CD4-positive, CD25-positive, alpha-beta regulatory T cell (primary cell): Measurements from ENCODE around the gene CFAP97D1. TPM values are rescaled to one million over a fixed set of nuclear protein-coding genes. Genes with fewer than 3 reads are reported as not detected.

Source experiments
- ATAC-seq, 2 donors: fragments of 150-1000 bp; cut with Tn5 transposase; one replicate each; pipeline ENCODE4 v1.10.0; 2021; ENCODE audit warnings: low read depth in 2 of 2, moderate number of reproducible peaks in 2 of 2, moderate library complexity in 1 of 2
- DNase-seq, 3 donors: peaks; one replicate each; pipeline versions ENCODE4 v3.0.0 to v3.0.0-alpha.2; 2012 to 2022; ENCODE audit warnings: mixed read lengths in 1 of 3
- H3K27ac ChIP-seq: one replicate; pipeline ENCODE4 v1.7.0; 2013; ENCODE audit warnings: mild to moderate bottlenecking, low read length; ENCODE audit not compliant: insufficient read depth, poor library complexity, severe bottlenecking
- H3K27me3 ChIP-seq: one replicate; pipeline ENCODE4 v1.7.0; 2013; ENCODE audit warnings: low read length; ENCODE audit not compliant: control insufficient read depth, insufficient read depth
- H3K36me3 ChIP-seq: one replicate; pipeline ENCODE4 v1.7.0; 2013; ENCODE audit warnings: mild to moderate bottlenecking, low read length, moderate library complexity; ENCODE audit not compliant: control insufficient read depth, insufficient read depth
- H3K4me1 ChIP-seq: 2 replicates; pipeline ENCODE4 v1.7.0; 2013; ENCODE audit warnings: mild to moderate bottlenecking, low read length; ENCODE audit not compliant: insufficient read depth, control insufficient read depth, poor library complexity, severe bottlenecking
- H3K4me3 ChIP-seq: one replicate; pipeline ENCODE4 v1.7.0; 2013; ENCODE audit warnings: low read depth, mild to moderate bottlenecking, low read length, moderate library complexity
- H3K9me3 ChIP-seq, 2 experiments: 1 replicate in 1 of 2; 2 replicates in 1 of 2; pipeline ENCODE4 v1.7.0; 2013; ENCODE audit warnings: low read length in 2 of 2, mild to moderate bottlenecking in 1 of 2, moderate library complexity in 1 of 2; ENCODE audit not compliant: control insufficient read depth in 2 of 2
- H3K27ac Mint-ChIP-seq, 3 donors: one replicate each; pipeline ENCODE4 v1.8.0; 2020 to 2022; ENCODE audit warnings: mild to moderate bottlenecking in 3 of 3, mixed read lengths in 3 of 3, moderate library complexity in 2 of 3
- H3K27me3 Mint-ChIP-seq: one replicate; pipeline ENCODE4 v1.8.0; 2022; ENCODE audit warnings: mild to moderate bottlenecking, mixed read lengths
- H3K36me3 Mint-ChIP-seq: one replicate; pipeline ENCODE4 v1.8.0; 2020; ENCODE audit warnings: mixed read lengths
- H3K4me1 Mint-ChIP-seq, 4 donors: one replicate each; pipeline ENCODE4 v1.8.0; 2020 to 2022; ENCODE audit warnings: mixed read lengths in 4 of 4, mild to moderate bottlenecking in 1 of 4
- H3K4me3 Mint-ChIP-seq, 4 donors: one replicate each; pipeline ENCODE4 v1.8.0; 2020 to 2022; ENCODE audit warnings: mild to moderate bottlenecking in 4 of 4, mixed read lengths in 4 of 4, moderate library complexity in 3 of 4
- H3K9me3 Mint-ChIP-seq, 7 donors: one replicate each; pipeline ENCODE4 v1.8.0; 2020 to 2022; ENCODE audit warnings: mixed read lengths in 7 of 7, mild to moderate bottlenecking in 3 of 7, moderate library complexity in 2 of 7
- polyA plus RNA-seq, 4 donors: library from polyadenylated mRNA; unstranded; fragments of 300-500 nt; fragmentation: Illumina TruSeq; gene quantifications; one replicate each; pipeline ENCODE4 v1.2.3, GENCODE V29; 2021
- total RNA-seq: library from RNA; stranded (reverse); gene quantifications from one replicate; pipeline ENCODE4 v1.2.3, GENCODE V29; 2022

The CFAP97D1 gene
- total and polyA plus RNA-seq, 5 donors from 2014 or later: not detected

GRCh38 chr17:43758497-43759174 is 21.6 kb upstream of the CFAP97D1 start, which contains the start of gene SOST:
TSS of gene SOST (minus strand) at chr17:43758791. CDS start at chr17:43758741, 50 bp downstream.
- H3K27me3 Mint-ChIP-seq: peaks cover 28% of the 10 kb centered on the region
- no peak for ATAC-seq
- H3K9me3 Mint-ChIP-seq: no peaks in the 10 kb centered on the region
- DNase-seq: no peak
- peaks cover 6% of the 10 kb centered on the region for H3K27me3 ChIP-seq
- no peak within 1 kb of the TSS for H3K27ac ChIP-seq
- no peak within 1 kb of the TSS for H3K4me3 Mint-ChIP-seq
- H3K36me3 Mint-ChIP-seq: no peaks in the 10 kb centered on the region
- H3K4me3 ChIP-seq: no peak within 1 kb of the TSS
- peaks cover 3% of the 10 kb centered on the region for H3K4me1 ChIP-seq
- no peak within 1 kb of the TSS for H3K27ac Mint-ChIP-seq
- no peaks in the 10 kb centered on the region for H3K4me1 Mint-ChIP-seq
- H3K9me3 ChIP-seq: no peaks in the 10 kb centered on the region
- no peaks in the 10 kb centered on the region for H3K36me3 ChIP-seq

GRCh38 chr17:43759836-43760235 is 20.4 kb upstream of the CFAP97D1 start:
- no peak for DNase-seq
- H3K9me3 ChIP-seq: no peaks in the 10 kb centered on the region
- Mint-ChIP-seq H3K27me3 (peaks cover 21% of the 10 kb centered on the region), H3K4me3 (no peak overlapping the region), H3K36me3 (no peaks in the 10 kb centered on the region), H3K9me3 (no peaks in the 10 kb centered on the region), H3K27ac (no peak overlapping the region), H3K4me1 (no peaks in the 10 kb centered on the region)
- no peaks in the 10 kb centered on the region for H3K36me3 ChIP-seq
- H3K27ac ChIP-seq: no peak overlapping the region
- no peak overlapping the region for H3K4me3 ChIP-seq
- H3K4me1 ChIP-seq: peaks cover 3% of the 10 kb centered on the region
- no peaks in the 10 kb centered on the region for H3K27me3 ChIP-seq
- ATAC-seq: no peak

- Histone ChIP-seq H3K4me1 (peaks cover under 1% of the 10 kb centered on the region), H3K36me3 (no peaks in the 10 kb centered on the region), H3K4me3 (no peak overlapping the region), H3K9me3 (no peaks in the 10 kb centered on the region), H3K27me3 (no peaks in the 10 kb centered on the region), H3K27ac (no peak overlapping the region)
- no peak overlapping the region for H3K4me3 Mint-ChIP-seq
- ATAC-seq: peak; percentile 77 to 90
- peaks cover 21% of the 10 kb centered on the region for H3K27me3 Mint-ChIP-seq
- H3K36me3 Mint-ChIP-seq: no peaks in the 10 kb centered on the region
- no peaks in the 10 kb centered on the region for H3K4me1 Mint-ChIP-seq
- no peaks in the 10 kb centered on the region for H3K9me3 Mint-ChIP-seq
- H3K27ac Mint-ChIP-seq: no peak overlapping the region
- DNase-seq: peak; percentile 75 to 89 (median 81)
Observed at GRCh38 chr17:43760254-43760852, 19.9 kb upstream of the CFAP97D1 start.

- no peaks in the 10 kb centered on the region for H3K9me3 Mint-ChIP-seq
Observed at GRCh38 chr17:43766413-43767052, 13.7 kb upstream of the CFAP97D1 start.

GRCh38 chr17:43767053-43767712 is 13.1 kb upstream of the CFAP97D1 start:
- ATAC-seq: no peak
- no peak for DNase-seq
- peaks cover 15% of the 10 kb centered on the region for H3K36me3 Mint-ChIP-seq
- no peaks in the 10 kb centered on the region for H3K9me3 ChIP-seq
- no peaks in the 10 kb centered on the region for H3K27me3 ChIP-seq
- no peaks in the 10 kb centered on the region for H3K4me1 ChIP-seq
- no peaks in the 10 kb centered on the region for H3K36me3 ChIP-seq
- no peaks in the 10 kb centered on the region for H3K9me3 Mint-ChIP-seq
- no peak overlapping the region for H3K4me3 ChIP-seq
- H3K27me3 Mint-ChIP-seq: peaks cover 4% of the 10 kb centered on the region
- H3K4me3 Mint-ChIP-seq: no peak overlapping the region
- H3K27ac ChIP-seq: no peak overlapping the region
- H3K4me1 Mint-ChIP-seq: peaks cover 0 to 2% (median 0%) of the 10 kb centered on the region in 4 donors
- H3K27ac Mint-ChIP-seq: no peak overlapping the region

More at GRCh38 chr17:43766413-43767052, 13.7 kb upstream of the CFAP97D1 start:
- H3K36me3 ChIP-seq: no peaks in the 10 kb centered on the region
- peak in 2 of 3 donors; percentile 38 to 42 for DNase-seq
- no peaks in the 10 kb centered on the region for H3K27me3 ChIP-seq
- no peaks in the 10 kb centered on the region for H3K9me3 ChIP-seq
- H3K36me3 Mint-ChIP-seq: peaks cover 12% of the 10 kb centered on the region
- H3K27me3 Mint-ChIP-seq: peaks cover 4% of the 10 kb centered on the region
- H3K4me3 Mint-ChIP-seq: no peak overlapping the region
- ATAC-seq: no peak
- no peak overlapping the region for H3K27ac ChIP-seq
- H3K4me3 ChIP-seq: no peak overlapping the region
- H3K4me1 Mint-ChIP-seq: peaks cover 0 to 2% (median 0%) of the 10 kb centered on the region in 4 donors
- H3K4me1 ChIP-seq: no peaks in the 10 kb centered on the region
- no peak overlapping the region for H3K27ac Mint-ChIP-seq

GRCh38 chr17:43767713-43768059 is 12.5 kb upstream of the CFAP97D1 start:
- no peak overlapping the region for H3K27ac ChIP-seq
- ATAC-seq: no peak

GRCh38 chr17:43768382-43768781 is 11.9 kb upstream of the CFAP97D1 start:
- H3K4me3 ChIP-seq: no peak overlapping the region
- Mint-ChIP-seq H3K4me3 (peak overlapping the region in 1 of 4 donors; percentile 13), H3K27me3 (peaks cover 4% of the 10 kb centered on the region), H3K4me1 (peaks cover 0 to 3% (median 0%) of the 10 kb centered on the region in 4 donors), H3K9me3 (no peaks in the 10 kb centered on the region), H3K27ac (no peak overlapping the region), H3K36me3 (peaks cover 24% of the 10 kb centered on the region)
- no peaks in the 10 kb centered on the region for H3K36me3 ChIP-seq
- no peak for DNase-seq
- H3K4me1 ChIP-seq: no peaks in the 10 kb centered on the region
- H3K9me3 ChIP-seq: no peaks in the 10 kb centered on the region
- H3K27ac ChIP-seq: no peak overlapping the region
- peak in 1 of 2 donors; percentile 30 for ATAC-seq
- no peaks in the 10 kb centered on the region for H3K27me3 ChIP-seq

More at GRCh38 chr17:43767713-43768059, 12.5 kb upstream of the CFAP97D1 start:
- H3K36me3 ChIP-seq: no peaks in the 10 kb centered on the region
- no peaks in the 10 kb centered on the region for H3K9me3 ChIP-seq
- H3K4me1 ChIP-seq: no peaks in the 10 kb centered on the region
- H3K27me3 ChIP-seq: no peaks in the 10 kb centered on the region
- peaks cover 0 to 2% (median 0%) of the 10 kb centered on the region in 4 donors for H3K4me1 Mint-ChIP-seq
- H3K9me3 Mint-ChIP-seq: no peaks in the 10 kb centered on the region
- H3K4me3 ChIP-seq: no peak overlapping the region
- H3K27ac Mint-ChIP-seq: no peak overlapping the region
- peaks cover 4% of the 10 kb centered on the region for H3K27me3 Mint-ChIP-seq
- no peak overlapping the region for H3K4me3 Mint-ChIP-seq
- H3K36me3 Mint-ChIP-seq: peaks cover 20% of the 10 kb centered on the region
- no peak for DNase-seq
